ENCODE measurements around the gene ZNF319.

- TF ChIP-seq POLR2A (IDR thresholded peaks at IDR 0.05; ENCODE audit: low read depth, low read length): no peak
- no peak for TF ChIP-seq CTCF (conservative IDR thresholded peaks at IDR 0.05; ENCODE audit: low read depth, low read length)
- no peak for TF ChIP-seq RAD21 (IDR thresholded peaks at IDR 0.05; ENCODE audit: low read length)
Measured at GRCh38 chr16:58049232-58050185, 49.0 kb upstream of the ZNF319 start.
